Small intestine (tissue), 7 donors: ENCODE data around the gene RAD51B. TPM values are rescaled to one million over a fixed set of nuclear protein-coding genes. Genes with fewer than 3 reads are reported as not detected.
"Not testable (repeated sequence)": the region's sequence is repeated elsewhere in the genome, so short reads cannot be mapped to it uniquely, and the experiment has no call there.

ENCODE experiments used
- DNase-seq, 2 donors: peaks; one replicate each; pipeline versions ENCODE4 v3.0.0 to v3.0.0-alpha.2; 2013
- FAIRE-seq: peaks from 2 replicates; lab custom pipeline; 2012; peaks lifted over from hg19 to GRCh38; lab: Jason Lieb, UNC
- H3K27ac ChIP-seq, 3 donors: one replicate each; pipeline ENCODE4 v1.5.1; 2013; ENCODE audit warnings: low read length in 2 of 3, mild to moderate bottlenecking in 2 of 3, control low read depth in 1 of 3, inconsistent platforms in 1 of 3, low read depth in 1 of 3, moderate library complexity in 1 of 3
- H3K27me3 ChIP-seq, 3 donors: one replicate each; pipeline ENCODE4 v1.6.1; 2013; ENCODE audit warnings: low read length in 3 of 3, inconsistent platforms in 1 of 3; ENCODE audit not compliant: control insufficient read depth in 3 of 3, insufficient read depth in 3 of 3
- H3K36me3 ChIP-seq, 3 donors: one replicate each; pipeline ENCODE4 v1.6.1; 2013; ENCODE audit warnings: low read length in 3 of 3, inconsistent platforms in 1 of 3, low read depth in 1 of 3, mild to moderate bottlenecking in 1 of 3, moderate library complexity in 1 of 3; ENCODE audit not compliant: control insufficient read depth in 3 of 3, insufficient read depth in 2 of 3
- H3K4me1 ChIP-seq, 3 donors: one replicate each; pipeline ENCODE4 v1.6.1; 2013; ENCODE audit warnings: low read length in 2 of 3, inconsistent platforms in 1 of 3, low read depth in 1 of 3, mild to moderate bottlenecking in 1 of 3, moderate library complexity in 1 of 3; ENCODE audit not compliant: control insufficient read depth in 3 of 3, insufficient read depth in 2 of 3
- H3K4me3 ChIP-seq, 3 donors: one replicate each; pipeline ENCODE4 v1.5.1; 2013; ENCODE audit warnings: low read length in 3 of 3, control low read depth in 1 of 3, inconsistent platforms in 1 of 3, low read depth in 1 of 3, mild to moderate bottlenecking in 1 of 3, moderate library complexity in 1 of 3
- H3K9me3 ChIP-seq, 2 donors: one replicate each; pipeline ENCODE4 v1.6.1; 2013; ENCODE audit warnings: low read depth in 1 of 2, low read length in 1 of 2; ENCODE audit not compliant: control insufficient read depth in 2 of 2, insufficient read depth in 1 of 2
- WGBS, 3 donors: extraction: QIAGEN DNeasy Blood & Tissue Kit; methylation state at CpG; one replicate each; pipeline ENCODE4 v1.1.7; 2013; 5-methylcytosine and 5-hydroxymethylcytosine counted together
- polyA plus RNA-seq, 4 donors: library from polyadenylated mRNA; stranded (reverse) in 3 of 4; unstranded in 1 of 4; fragments of 200-250 nt in 3 of 4; fragments of 120-200 nt in 1 of 4; gene quantifications; one replicate each; pipeline versions ENCODE4 v1.2.1 to v1.2.3, GENCODE V29; 2013
- donor health status: healthy with polysubstance abuse.
- donor health status: control.
- donor health status: control.
- donor health status: Bipolar disorder and iron deficiency.
- donor health status: healthy.

RAD51B gene
- polyA plus RNA-seq, 4 donors, result 1.1 to 9.0 (median 4.1) TPM

DNA sequence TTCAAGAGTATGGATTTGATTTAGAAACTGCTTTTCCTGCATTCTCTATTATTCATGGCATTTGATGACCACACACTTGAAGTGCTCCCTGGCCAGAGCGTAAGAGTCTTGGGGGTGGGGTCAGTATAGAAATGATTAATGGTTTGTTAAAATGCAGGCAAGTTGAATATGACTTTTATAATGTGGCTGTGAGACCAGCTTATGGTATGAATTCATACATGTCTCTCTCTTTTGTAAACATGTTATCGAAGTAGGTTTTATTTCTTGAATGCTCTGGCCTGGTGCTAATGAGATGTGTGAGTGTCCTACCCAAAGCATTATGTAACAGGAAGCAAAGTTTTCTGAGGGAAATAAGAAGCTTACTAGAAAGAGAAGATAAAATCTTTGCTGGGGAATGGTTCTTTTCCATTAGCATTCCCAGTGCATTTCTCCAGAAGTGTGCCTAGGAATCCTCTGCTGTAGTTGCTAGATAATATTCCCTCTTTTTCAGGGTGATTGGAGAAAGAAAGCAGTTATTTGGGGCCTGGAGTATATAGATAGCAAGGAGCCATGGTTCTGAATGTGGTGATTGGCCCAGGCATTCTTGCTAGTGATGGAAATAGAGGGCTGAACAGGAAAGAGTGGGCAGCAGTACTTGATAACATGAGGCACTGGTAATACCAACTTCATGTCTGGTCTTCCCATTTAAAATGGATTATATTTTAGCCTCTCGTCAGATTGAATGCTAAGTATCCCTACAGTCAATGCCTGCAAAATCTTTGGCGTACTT, 289.7 kb downstream of the RAD51B start:
- peaks cover 3 to 33% (median 15%) of the 10 kb centered on the region in 3 donors for H3K4me1 ChIP-seq
- H3K9me3 ChIP-seq, result no peaks in the 10 kb centered on the region
- H3K36me3 ChIP-seq, result no peaks in the 10 kb centered on the region
- H3K27me3 ChIP-seq, result no peaks in the 10 kb centered on the region
- FAIRE-seq (no peak), DNase-seq (no peak)
- no peak overlapping the region for H3K4me3 ChIP-seq
- H3K27ac ChIP-seq, result no peak overlapping the region
- 75 to 92% (median 87%) methylated on average over 4 of the region's 4 CpGs for WGBS, 3 donors

GRCh38 chr14:68111097-68111852, 291.7 kb downstream of the RAD51B start:
- Histone ChIP-seq H3K4me1 (peaks cover 3 to 33% (median 15%) of the 10 kb centered on the region in 3 donors), H3K4me3 (no peak overlapping the region), H3K36me3 (no peaks in the 10 kb centered on the region), H3K27me3 (no peaks in the 10 kb centered on the region), H3K27ac (peak overlapping the region; percentile 0 to 20 (median 0)), H3K9me3 (no peaks in the 10 kb centered on the region)
- no peak for FAIRE-seq
- DNase-seq, result peak; percentile 27 to 36
- WGBS, 3 donors, result 14 to 46% (median 38%) methylated on average over 5 of the region's 5 CpGs

DNA sequence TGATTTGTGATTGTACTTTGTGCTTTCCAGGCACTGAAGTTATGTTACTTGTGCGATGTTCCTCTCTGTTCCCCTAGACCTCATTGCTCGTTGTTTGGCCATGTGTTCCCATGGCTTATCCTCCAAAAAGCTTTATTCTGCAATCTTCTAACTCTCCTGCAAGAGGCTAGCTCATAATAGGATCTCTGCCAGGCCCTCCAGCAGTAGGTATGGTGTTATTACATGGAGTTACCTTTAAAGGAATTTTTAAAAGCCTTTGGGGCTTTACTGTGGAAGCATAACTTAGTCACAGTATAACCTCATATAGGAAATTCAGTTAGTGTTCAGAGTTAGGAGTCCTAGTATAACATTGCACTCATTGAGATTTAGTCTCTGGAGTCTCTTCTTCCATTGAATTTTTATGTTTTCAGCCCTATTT, 292.3 kb downstream of the RAD51B start:
- Histone ChIP-seq H3K27me3 (no peaks in the 10 kb centered on the region), H3K4me3 (no peak overlapping the region), H3K27ac (peak overlapping the region in 2 of 3 donors; percentile 0), H3K4me1 (peaks cover 3 to 33% (median 15%) of the 10 kb centered on the region in 3 donors), H3K9me3 (no peaks in the 10 kb centered on the region), H3K36me3 (no peaks in the 10 kb centered on the region)
- no peak for FAIRE-seq
- 9 to 63% (median 31%) methylated on average over 2 of the region's 2 CpGs for WGBS, 3 donors
- DNase-seq, result peak in 1 of 2 donors; percentile 32

- DNase-seq (no peak), FAIRE-seq (no peak)
- H3K4me1 ChIP-seq, result peaks cover 3 to 33% (median 15%) of the 10 kb centered on the region in 3 donors
- no peaks in the 10 kb centered on the region for H3K9me3 ChIP-seq
- no peak overlapping the region for H3K4me3 ChIP-seq
- 95 to 100% (median 100%) methylated on average over 1 of the region's 1 CpG for WGBS, 3 donors
- no peaks in the 10 kb centered on the region for H3K36me3 ChIP-seq
- no peaks in the 10 kb centered on the region for H3K27me3 ChIP-seq
- no peak overlapping the region for H3K27ac ChIP-seq
These were observed 292.9 kb downstream of the RAD51B start for GRCh38 chr14:68112442-68112841.

GRCh38 chr14:68113343-68113930, 293.9 kb downstream of the RAD51B start:
- no peak for FAIRE-seq
- WGBS, 3 donors, result 75 to 82% (median 76%) methylated on average over 3 of the region's 3 CpGs
- H3K27ac ChIP-seq, result peak overlapping the region in 1 of 3 donors; percentile 2
- H3K4me1 ChIP-seq, result peaks cover 3 to 33% (median 15%) of the 10 kb centered on the region in 3 donors
- no peaks in the 10 kb centered on the region for H3K27me3 ChIP-seq
- H3K9me3 ChIP-seq, result no peaks in the 10 kb centered on the region
- DNase-seq, result peak; percentile 21 to 32
- no peak overlapping the region for H3K4me3 ChIP-seq
- no peaks in the 10 kb centered on the region for H3K36me3 ChIP-seq

DNA sequence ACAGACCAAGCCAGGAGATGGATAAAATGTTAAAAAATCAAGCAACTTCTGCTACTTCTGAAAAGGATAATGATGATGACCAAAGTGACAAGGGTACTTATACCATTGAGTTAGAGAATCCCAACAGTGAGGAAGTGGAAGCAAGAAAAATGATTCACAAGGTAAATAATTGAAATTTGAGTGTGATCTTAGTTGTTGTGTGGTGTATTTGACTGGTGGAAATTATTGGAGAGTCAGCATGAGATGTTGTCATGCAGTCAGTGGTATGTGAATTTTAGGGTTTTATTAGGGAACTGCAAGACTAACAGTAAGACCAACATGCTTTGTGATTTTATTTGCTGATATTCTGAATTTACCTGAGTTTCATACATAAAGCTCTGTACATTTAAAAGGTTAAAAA, 296.4 kb downstream of the RAD51B start:
- not testable (repeated sequence) for H3K9me3 ChIP-seq, H3K36me3 ChIP-seq, DNase-seq, H3K27me3 ChIP-seq, H3K27ac ChIP-seq, H3K4me3 ChIP-seq
- peak; percentile 85 for FAIRE-seq
- peaks cover 3 to 26% (median 15%) of the 10 kb centered on the region in 3 donors for H3K4me1 ChIP-seq

- Histone ChIP-seq H3K36me3 (no peaks in the 10 kb centered on the region), H3K9me3 (peaks cover 0 to 3% of the 10 kb centered on the region in 2 donors), H3K4me3 (no peak overlapping the region), H3K27ac (no peak overlapping the region), H3K4me1 (peaks cover 0 to 24% (median 0%) of the 10 kb centered on the region in 3 donors), H3K27me3 (no peaks in the 10 kb centered on the region)
- DNase-seq (no peak), FAIRE-seq (no peak)
These were observed 303.1 kb downstream of the RAD51B start for GRCh38 chr14:68122651-68123050.

DNA sequence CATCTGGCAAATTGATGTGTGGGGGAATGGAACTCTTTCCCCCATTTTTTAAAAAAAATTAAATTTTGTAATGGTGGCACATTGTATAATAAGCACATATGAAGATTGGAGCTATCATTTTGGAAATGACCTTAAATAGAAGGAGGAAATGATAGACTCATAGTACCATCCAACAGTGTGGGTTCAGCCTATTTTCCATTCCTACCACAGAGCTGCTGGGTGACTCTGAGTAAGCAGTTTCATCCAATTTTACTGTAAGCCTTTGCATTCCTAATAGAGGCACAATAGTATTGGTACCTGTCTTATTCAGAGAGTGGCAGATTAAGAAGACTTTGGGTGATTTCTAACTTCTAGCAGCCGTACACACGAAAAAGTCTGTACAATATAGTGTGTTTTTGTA, 304.5 kb downstream of the RAD51B start:
- H3K9me3 ChIP-seq, result peaks cover 0 to 3% of the 10 kb centered on the region in 2 donors
- no peaks in the 10 kb centered on the region for H3K36me3 ChIP-seq
- no peak for FAIRE-seq
- WGBS, 3 donors, result 97% methylated on average over 2 of the region's 2 CpGs
- no peak for DNase-seq
- H3K4me1 ChIP-seq, result peaks cover 0 to 24% (median 0%) of the 10 kb centered on the region in 3 donors
- H3K27ac ChIP-seq, result no peak overlapping the region
- H3K4me3 ChIP-seq, result no peak overlapping the region
- no peaks in the 10 kb centered on the region for H3K27me3 ChIP-seq
